ENCODE data around the gene SDHB.

DNA sequence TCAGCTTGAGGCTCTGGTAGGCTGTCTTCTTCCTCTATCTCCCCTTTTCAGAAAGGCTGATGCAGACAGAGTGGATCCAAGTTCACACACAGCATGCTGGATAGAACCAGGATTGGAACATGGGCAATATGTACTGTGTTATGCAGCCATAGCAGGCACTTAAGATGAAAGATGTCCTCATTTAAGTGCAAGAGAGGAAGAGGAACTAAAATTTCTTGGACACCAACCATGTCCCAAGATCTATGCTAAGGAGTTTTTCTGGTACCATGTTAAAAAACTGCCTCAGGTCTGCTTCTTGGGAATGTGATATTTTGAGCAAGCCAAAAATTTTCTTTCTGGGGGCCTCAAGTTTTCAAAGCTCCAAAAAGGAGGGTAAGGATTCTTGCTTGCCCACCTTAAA lies 1.2 kb downstream of the SDHB start:
- TF ChIP-seq, protein P1, sequence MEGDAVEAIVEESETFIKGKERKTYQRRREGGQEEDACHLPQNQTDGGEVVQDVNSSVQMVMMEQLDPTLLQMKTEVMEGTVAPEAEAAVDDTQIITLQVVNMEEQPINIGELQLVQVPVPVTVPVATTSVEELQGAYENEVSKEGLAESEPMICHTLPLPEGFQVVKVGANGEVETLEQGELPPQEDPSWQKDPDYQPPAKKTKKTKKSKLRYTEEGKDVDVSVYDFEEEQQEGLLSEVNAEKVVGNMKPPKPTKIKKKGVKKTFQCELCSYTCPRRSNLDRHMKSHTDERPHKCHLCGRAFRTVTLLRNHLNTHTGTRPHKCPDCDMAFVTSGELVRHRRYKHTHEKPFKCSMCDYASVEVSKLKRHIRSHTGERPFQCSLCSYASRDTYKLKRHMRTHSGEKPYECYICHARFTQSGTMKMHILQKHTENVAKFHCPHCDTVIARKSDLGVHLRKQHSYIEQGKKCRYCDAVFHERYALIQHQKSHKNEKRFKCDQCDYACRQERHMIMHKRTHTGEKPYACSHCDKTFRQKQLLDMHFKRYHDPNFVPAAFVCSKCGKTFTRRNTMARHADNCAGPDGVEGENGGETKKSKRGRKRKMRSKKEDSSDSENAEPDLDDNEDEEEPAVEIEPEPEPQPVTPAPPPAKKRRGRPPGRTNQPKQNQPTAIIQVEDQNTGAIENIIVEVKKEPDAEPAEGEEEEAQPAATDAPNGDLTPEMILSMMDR (IDR thresholded peaks at IDR 0.05) = no peak
- no peak for TF ChIP-seq POLR2A (IDR thresholded peaks at IDR 0.05)

All from right lobe of liver (tissue), 4 donors.